HepG2 (cell line): ENCODE measurements around the gene LTC4S. TPM values are rescaled to one million over a fixed set of nuclear protein-coding genes. Genes with fewer than 3 reads are reported as not detected.
A peak's percentile ranks its signal among the peaks of the same experiment; 100 is the strongest.

ENCODE experiments used
- ATAC-seq: fragments of 200-7000 bp; cut with Tn5 transposase; 3 replicates; pipeline ENCODE4 v1.9.1; 2020; ENCODE audit warnings: mild to moderate bottlenecking, moderate library complexity
- BruUV-seq: library from RNA; stranded (reverse); fragments of 400-500 nt; replicated peaks from 2 replicates; lab custom pipeline; 2021; lab: Mats Ljungman, UMichigan
- CTCF ChIA-PET: fragments of 300-600 bp; formaldehyde crosslinking; extraction: SDS; loops from one replicate; lab custom pipeline; 2021; ENCODE audit warnings: low total read pairs, inconsistent platforms, low intra/inter-chr PET ratio; lab: Yijun Ruan, JAX
- POLR2A ChIA-PET: fragments of 350-600 bp; sonication (Branson Sonifier 250); formaldehyde crosslinking; loops from one replicate; lab custom pipeline; 2020; ENCODE audit warnings: antibody characterized with exemption, inconsistent platforms; lab: Yijun Ruan, JAX
- DNase-seq: peaks from one replicate; pipeline ENCODE4 v3.0.0-alpha.2; 2015; ENCODE audit warnings: low spot score
- FAIRE-seq: peaks from 3 replicates; lab custom pipeline; 2011; peaks lifted over from hg19 to GRCh38; lab: Jason Lieb, UNC
- H2AFZ ChIP-seq: one replicate; pipeline ENCODE4 v1.6.1; 2011; ENCODE audit warnings: low read length, inconsistent platforms
- H3K27ac ChIP-seq: fragments of 300-600 bp; 3 replicates; pipeline ENCODE4 v1.8.0; 2011; ENCODE audit warnings: mixed run types, mild to moderate bottlenecking, mixed read lengths, low read length, inconsistent platforms; ENCODE audit not compliant: insufficient read depth; ENCODE audit errors: extremely low read length
- H3K27me3 ChIP-seq, 2 experiments: fragments of 200-600 bp in 1 of 2; 2 replicates in 1 of 2; 3 replicates in 1 of 2; pipeline versions ENCODE4 v1.6.0 to v1.8.0; 2011; ENCODE audit warnings: low read length in 2 of 2, mild to moderate bottlenecking in 2 of 2, moderate library complexity in 2 of 2, inconsistent platforms in 1 of 2; ENCODE audit not compliant: insufficient read depth in 2 of 2, control insufficient read depth in 1 of 2
- H3K36me3 ChIP-seq, 2 experiments: fragments of 200-600 bp in 1 of 2; replicated peaks in 1 of 2; 2 replicates in 1 of 2; 3 replicates in 1 of 2; pipeline versions ENCODE4 v1.5.1 to v1.8.0; 2011; ENCODE audit warnings: low read length in 2 of 2, inconsistent platforms in 1 of 2; ENCODE audit not compliant: insufficient read depth in 2 of 2, control insufficient read depth in 1 of 2
- H3K4me1 ChIP-seq: 2 replicates; pipeline ENCODE4 v1.5.1; 2012; ENCODE audit warnings: low read length, inconsistent platforms; ENCODE audit not compliant: insufficient read depth
- H3K4me2 ChIP-seq: 2 replicates; pipeline ENCODE4 v1.6.0; 2011; ENCODE audit warnings: low read depth, low read length, inconsistent platforms
- H3K4me3 ChIP-seq, 3 experiments: fragments of 200-600 bp in 1 of 3; sonication (generic), shearing (Covaris generic) in 1 of 3; replicated peaks in 1 of 3; 2 replicates each; pipeline ENCODE4 v1.5.1; 2011 to 2016; ENCODE audit warnings: low read length in 3 of 3, inconsistent platforms in 2 of 3, low read depth in 2 of 3, mild to moderate bottlenecking in 2 of 3, control low read depth in 1 of 3, mixed read lengths in 1 of 3; ENCODE audit not compliant: insufficient read depth in 1 of 3
- H3K79me2 ChIP-seq: one replicate; pipeline ENCODE4 v1.6.1; 2011; ENCODE audit warnings: low read length, inconsistent platforms; ENCODE audit not compliant: insufficient read depth
- H3K9ac ChIP-seq: 2 replicates; pipeline ENCODE4 v1.6.0; 2011; ENCODE audit warnings: mild to moderate bottlenecking, low read depth, low read length, inconsistent platforms; ENCODE audit not compliant: insufficient read depth
- H3K9me3 ChIP-seq: 2 replicates; pipeline ENCODE4 v1.5.1; 2012; ENCODE audit warnings: mild to moderate bottlenecking, low read length
- H4K20me1 ChIP-seq: 2 replicates; pipeline ENCODE4 v1.6.0; 2011; ENCODE audit warnings: inconsistent platforms, mild to moderate bottlenecking, low read length, moderate library complexity; ENCODE audit not compliant: insufficient read depth
- AGO2 ChIP-seq: fragments of 200-400 bp; formaldehyde crosslinking; optimal IDR thresholded peaks from 2 replicates; pipeline ENCODE3; 2017; ENCODE audit warnings: mild to moderate bottlenecking, low read depth, low read length, moderate library complexity
- SMAD3 ChIP-seq: sonication (generic); formaldehyde crosslinking; IDR thresholded peaks from 2 replicates; pipeline ENCODE4 v1.4.0; 2020; ENCODE audit warnings: missing genetic modification reagents
- WGBS: methylation state at CpG from one replicate; pipeline ENCODE4 v1.1.6; 2017; ENCODE audit warnings: low lambda C conversion rate; 5-methylcytosine and 5-hydroxymethylcytosine counted together
- in situ Hi-C: cut with HindIII; loops from 2 replicates; pipeline ENCODE4 v1.10.0; 2017; ENCODE audit warnings: low pct_unique_long_range_greater_than_20kb; ENCODE audit not compliant: extremely low pct_ligation_motif_present
- intact Hi-C: fragments of 100-400 bp; cut with micrococcal nuclease; formaldehyde crosslinking; loops from one replicate; pipeline ENCODE4 v1.10.0; 2022; ENCODE audit not compliant: unreplicated experiment
- polyA plus RNA-seq, 8 experiments: library from polyadenylated mRNA; depleted of rRNA in 3 of 8; stranded (reverse) in 7 of 8; unstranded in 1 of 8; fragments of >200 nt; fragmentation: Illumina TruSeq in 4 of 8; extraction: Trizol in 4 of 8; gene quantifications; 2 replicates each; pipeline versions ENCODE4 v1.2.1 to v1.2.3, GENCODE V29; 2011 to 2016; ENCODE audit warnings: low read depth in 4 of 8, missing spikeins in 1 of 8, mixed read lengths in 1 of 8; ENCODE audit not compliant: insufficient read depth in 1 of 8
- total RNA-seq, 5 experiments: library from RNA; depleted of rRNA; stranded (reverse); fragments of >200 nt; fragmentation: Illumina TruSeq; extraction: Trizol; gene quantifications; 2 replicates each; pipeline ENCODE4 v1.2.3, GENCODE V29; 2016; ENCODE audit warnings: low read depth in 1 of 5
- TF ChIP-seq, protein P1 (sequence below): sonication (generic); formaldehyde crosslinking; IDR thresholded peaks from 2 replicates; pipeline ENCODE4 v1.4.0; 2020; ENCODE audit warnings: missing genetic modification reagents

Gene LTC4S
- total and polyA plus RNA-seq, 2 of the 13 experiments (the other 11 are each of a cell fraction or from before 2014, with no cell fraction given) = 0.35 TPM; not detected in 1

DNA sequence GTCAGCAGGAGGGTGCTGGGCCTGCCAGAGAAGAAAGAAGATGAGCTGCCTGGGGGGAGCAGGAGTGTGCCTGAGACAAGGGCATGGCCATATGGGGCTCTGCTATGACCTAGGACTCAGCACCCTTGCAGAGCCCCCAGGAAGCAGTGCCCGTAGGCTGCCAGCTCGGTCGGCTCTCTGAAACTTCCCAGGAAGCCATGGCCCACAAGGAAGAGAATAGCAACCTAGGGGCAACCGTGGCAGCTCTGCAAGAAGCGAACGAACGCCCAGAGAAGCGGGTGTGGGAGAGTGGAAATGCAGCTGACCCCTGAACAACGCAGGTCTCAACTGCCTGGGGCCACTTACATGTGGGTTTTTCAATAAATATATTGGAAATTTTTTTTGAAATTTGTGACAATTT is 10.7 kb upstream of the LTC4S start:
- no peak overlapping the region for H3K9ac ChIP-seq
- TF ChIP-seq AGO2 = peak; percentile 57
- TF ChIP-seq SMAD3 (CRISPR knock-in tag) = no peak
- TF ChIP-seq, all 625 proteins: peak for 1
- FAIRE-seq = no peak
- in situ Hi-C loops = no loop called here
- no peak for ATAC-seq
- H3K4me3 ChIP-seq = no peak overlapping the region
- H3K79me2 ChIP-seq = no peaks in the 10 kb centered on the region
- no peaks in the 10 kb centered on the region for H4K20me1 ChIP-seq
- H3K4me2 ChIP-seq = no peak overlapping the region
- H3K4me1 ChIP-seq = peaks cover 9% of the 10 kb centered on the region
- BruUV-seq = no TSS peak
- no peak for DNase-seq
- POLR2A ChIA-PET = no interaction called here
- H3K9me3 ChIP-seq = no peaks in the 10 kb centered on the region
- intact Hi-C loops = no loop called here
- no peak overlapping the region for H2AFZ ChIP-seq
- CTCF ChIA-PET = no interaction called here
- H3K36me3 ChIP-seq = peaks cover 1 to 12% of the 10 kb centered on the region in 2 experiments; a peak in 2 of 5 replicates
- 98% methylated on average over 9 of the region's 9 CpGs for WGBS
- H3K27ac ChIP-seq = no peak overlapping the region
- H3K27me3 ChIP-seq = no peaks in the 10 kb centered on the region

DNA sequence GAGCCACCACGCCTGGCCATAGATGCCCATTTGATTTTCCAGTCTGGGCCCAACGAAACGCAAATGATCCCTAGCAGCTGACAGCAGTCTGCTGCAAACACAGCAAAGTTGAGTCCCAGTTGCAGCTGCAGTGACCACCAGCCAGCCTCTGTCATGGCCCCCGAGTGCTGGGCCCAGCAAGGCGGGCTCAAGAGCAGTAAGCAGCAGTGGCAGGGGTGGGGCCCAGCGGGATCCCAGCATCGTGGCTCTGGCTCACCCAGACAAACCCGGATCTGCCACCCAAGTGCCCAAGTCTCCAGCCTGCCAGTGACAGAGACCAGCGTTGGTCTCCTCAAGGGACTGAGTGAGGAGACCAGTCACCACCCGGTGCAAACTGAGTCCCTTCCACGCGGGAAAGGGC is 6.9 kb upstream of the LTC4S start:
- FAIRE-seq = no peak

More for the DNA sequence above, 6.9 kb upstream of the LTC4S start:
- H3K27me3 ChIP-seq = no peaks in the 10 kb centered on the region
- H3K4me3 ChIP-seq = no peak overlapping the region
- DNase-seq = no peak
- H3K9me3 ChIP-seq = no peaks in the 10 kb centered on the region
- H3K4me2 ChIP-seq = no peak overlapping the region
- POLR2A ChIA-PET = no interaction called here
- H3K27ac ChIP-seq = no peak overlapping the region
- in situ Hi-C loops (no loop called here), intact Hi-C loops (no loop called here)
- peaks cover 14% of the 10 kb centered on the region for H3K4me1 ChIP-seq
- BruUV-seq = no TSS peak
- no peak overlapping the region for H3K9ac ChIP-seq
- TF ChIP-seq, protein P1, sequence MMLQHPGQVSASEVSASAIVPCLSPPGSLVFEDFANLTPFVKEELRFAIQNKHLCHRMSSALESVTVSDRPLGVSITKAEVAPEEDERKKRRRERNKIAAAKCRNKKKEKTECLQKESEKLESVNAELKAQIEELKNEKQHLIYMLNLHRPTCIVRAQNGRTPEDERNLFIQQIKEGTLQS (CRISPR knock-in tag) = no peak
- peak; percentile 49 for TF ChIP-seq AGO2
- ATAC-seq = peak; percentile 14; the same call in 1 of the 3 replicates
- H2AFZ ChIP-seq = no peak overlapping the region
- WGBS = 76% methylated on average over 7 of the region's 12 CpGs
- H3K36me3 ChIP-seq = no peaks in the 10 kb centered on the region
- CTCF ChIA-PET = no interaction called here
- no peaks in the 10 kb centered on the region for H4K20me1 ChIP-seq
- no peaks in the 10 kb centered on the region for H3K79me2 ChIP-seq
